ENCODE results near the gene CCDC92B. TPM values are rescaled to one million over a fixed set of nuclear protein-coding genes. Genes with fewer than 3 reads are reported as not detected.
"Not testable (repeated sequence)": the region's sequence is repeated elsewhere in the genome, so short reads cannot be mapped to it uniquely, and the experiment has no call there.

Gene CCDC92B
- polyA plus RNA-seq, 4 donors, result 0.11 to 0.65 (median 0.22) TPM

- DNase-seq (ENCODE audit: low read depth in 4 of 4, low spot score in 2 of 4), result no peak
These were observed 58.2 kb downstream of the CCDC92B start for GRCh38 chr17:2691069-2691871.

- no peak for DNase-seq (ENCODE audit: low read depth in 4 of 4, low spot score in 2 of 4)
These were observed 59.0 kb downstream of the CCDC92B start for GRCh38 chr17:2690165-2691068.

GRCh38 chr17:2689411-2690164, 59.9 kb downstream of the CCDC92B start:
- no peak for DNase-seq (ENCODE audit: low read depth in 4 of 4, low spot score in 2 of 4)

- no peak for DNase-seq (ENCODE audit: low read depth in 4 of 4, low spot score in 2 of 4)
These were observed 60.8 kb downstream of the CCDC92B start for GRCh38 chr17:2688351-2689342.

- no peak for DNase-seq (ENCODE audit: low read depth in 4 of 4, low spot score in 2 of 4)
These were observed 62.4 kb downstream of the CCDC92B start for GRCh38 chr17:2687074-2687418.

GRCh38 chr17:2685696-2686095, 63.8 kb downstream of the CCDC92B start:
- no peak for DNase-seq (ENCODE audit: low read depth in 4 of 4, low spot score in 2 of 4)

- DNase-seq (ENCODE audit: low read depth in 4 of 4, low spot score in 2 of 4), result no peak
These were observed 64.9 kb downstream of the CCDC92B start for GRCh38 chr17:2684549-2684948.

GRCh38 chr17:2683912-2684311, 65.5 kb downstream of the CCDC92B start:
- no peak for DNase-seq (ENCODE audit: low read depth in 4 of 4, low spot score in 2 of 4)

- DNase-seq (ENCODE audit: low read depth in 4 of 4, low spot score in 2 of 4), result no peak
These were observed 67.1 kb downstream of the CCDC92B start for GRCh38 chr17:2682176-2682938.

- DNase-seq (ENCODE audit: low read depth in 4 of 4, low spot score in 2 of 4), result no peak
These were observed 67.8 kb downstream of the CCDC92B start for GRCh38 chr17:2681650-2682049.

GRCh38 chr17:2680961-2681360, 68.5 kb downstream of the CCDC92B start:
- DNase-seq (ENCODE audit: low read depth in 4 of 4, low spot score in 2 of 4), result no peak

- not testable (repeated sequence) for DNase-seq (ENCODE audit: low read depth in 4 of 4, low spot score in 2 of 4)
These were observed 70.2 kb downstream of the CCDC92B start for GRCh38 chr17:2679247-2679646.

Other genes with a start within 250 kb of the CCDC92B start
- 10 to 100 TPM; 36.1 to 39.2 (median 37.8) TPM for gene METTL16, start 237.8 kb downstream of the CCDC92B start, polyA plus RNA-seq (ENCODE audit: insufficient read length in 4 of 4)
- 100 to 1,000 TPM in 3 of 4 donors, 10 to 100 TPM in 1; 95.8 to 169 (median 129) TPM for gene PAFAH1B1, start 156.0 kb downstream of the CCDC92B start, polyA plus RNA-seq (ENCODE audit: insufficient read length in 4 of 4)
- gene CLUH, start 37.9 kb downstream of the CCDC92B start, polyA plus RNA-seq (ENCODE audit: insufficient read length in 4 of 4), result 10 to 100 TPM; 41.1 to 68.0 (median 47.7) TPM
- 10 to 100 TPM; 17.6 to 32.1 (median 25.0) TPM for gene RAP1GAP2, start 46.8 kb upstream of the CCDC92B start, polyA plus RNA-seq (ENCODE audit: insufficient read length in 4 of 4)